HEK293T (cell line): ENCODE data around the gene CITED2.

Experiments
- CTCF ChIA-PET: fragments of 350-600 bp; formaldehyde crosslinking; extraction: SDS; loops from one replicate; lab custom pipeline; 2021; ENCODE audit warnings: antibody characterized with exemption, inconsistent platforms; lab: Yijun Ruan, JAX
- POLR2A ChIA-PET: fragments of 350-600 bp; formaldehyde crosslinking; extraction: SDS; loops from one replicate; lab custom pipeline; 2020; ENCODE audit warnings: antibody characterized with exemption, inconsistent platforms; lab: Yijun Ruan, JAX
- DNase-seq: peaks from one replicate; pipeline ENCODE4 v3.0.0; 2012; ENCODE audit warnings: mixed read lengths; ENCODE audit errors: extremely low spot score
- ARNT ChIP-seq: fragments of 450-650 bp; IDR thresholded peaks from 2 replicates; pipeline ENCODE4 v1.6.1; 2017; ENCODE audit warnings: mild to moderate bottlenecking
- BHLHE40 ChIP-seq: fragments of 450-650 bp; IDR thresholded peaks from 2 replicates; pipeline ENCODE4 v1.6.1; 2016; ENCODE audit warnings: mild to moderate bottlenecking, moderate library complexity, borderline replicate concordance
- CTBP1 ChIP-seq: fragments of 450-650 bp; IDR thresholded peaks from 2 replicates; pipeline ENCODE4 v1.6.1; 2016; ENCODE audit warnings: borderline replicate concordance
- ELF4 ChIP-seq: fragments of 450-650 bp; IDR thresholded peaks from 2 replicates; pipeline ENCODE4 v1.6.1; 2017; ENCODE audit warnings: antibody characterized with exemption
- FOXA1 ChIP-seq: fragments of 450-650 bp; IDR thresholded peaks from 2 replicates; pipeline ENCODE4 v1.6.1; 2016; ENCODE audit warnings: mild to moderate bottlenecking
- FOXK2 ChIP-seq: fragments of 450-650 bp; IDR thresholded peaks from 2 replicates; pipeline ENCODE4 v1.6.1; 2016; ENCODE audit warnings: mild to moderate bottlenecking
- FOXM1 ChIP-seq: fragments of 450-650 bp; IDR thresholded peaks from 2 replicates; pipeline ENCODE4 v1.6.1; 2017; ENCODE audit warnings: mild to moderate bottlenecking, borderline replicate concordance
- HDGF ChIP-seq: fragments of 450-650 bp; IDR thresholded peaks from 2 replicates; pipeline ENCODE4 v1.6.1; 2017; ENCODE audit warnings: antibody characterized with exemption, borderline replicate concordance
- L3MBTL2 ChIP-seq: fragments of 450-650 bp; conservative IDR thresholded peaks from 2 replicates; pipeline ENCODE4 v1.6.1; 2016; ENCODE audit warnings: mild to moderate bottlenecking
- LEF1 ChIP-seq: fragments of 450-650 bp; IDR thresholded peaks from 2 replicates; pipeline ENCODE4 v1.6.1; 2017; ENCODE audit warnings: mild to moderate bottlenecking, borderline replicate concordance
- NFRKB ChIP-seq: fragments of 450-650 bp; IDR thresholded peaks from 2 replicates; pipeline ENCODE4 v1.6.1; 2016; ENCODE audit warnings: mild to moderate bottlenecking, moderate library complexity
- SP1 ChIP-seq: fragments of 450-650 bp; IDR thresholded peaks from 2 replicates; pipeline ENCODE4 v1.6.1; 2017
- SUZ12 ChIP-seq: fragments of 450-650 bp; IDR thresholded peaks from 2 replicates; pipeline ENCODE4 v1.6.1; 2016; ENCODE audit warnings: mild to moderate bottlenecking
- TARDBP ChIP-seq: fragments of 450-650 bp; IDR thresholded peaks from 2 replicates; pipeline ENCODE4 v1.6.1; 2016
- ZNF384 ChIP-seq: fragments of 450-650 bp; IDR thresholded peaks from 2 replicates; pipeline ENCODE4 v1.6.1; 2016
- TF ChIP-seq, protein P1 (sequence below): fragments of 450-650 bp; IDR thresholded peaks from 2 replicates; pipeline ENCODE4 v1.6.1; 2016

CITED2 gene

DNA sequence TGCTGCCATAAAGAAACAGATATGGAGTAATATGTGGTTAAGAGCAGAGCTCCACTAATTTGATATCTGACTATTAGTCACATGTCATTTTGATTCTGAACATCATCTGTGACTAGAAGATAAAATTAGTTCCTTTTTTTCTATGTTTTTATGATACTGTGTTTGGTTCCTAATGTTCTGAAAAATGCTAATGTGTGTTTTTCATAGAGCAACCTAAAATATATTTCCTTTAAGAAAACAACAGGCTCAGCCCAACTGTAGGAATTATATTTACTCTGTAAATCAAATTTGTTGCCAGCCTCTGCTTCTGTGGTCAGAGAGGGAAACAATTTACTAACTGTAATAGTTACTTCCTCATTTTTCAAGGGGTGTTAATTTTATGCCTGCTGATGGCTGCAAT lies 49.3 kb downstream of the CITED2 start:
- no peak for DNase-seq
- ChIA-PET POLR2A (no interaction called here), CTCF (no interaction called here)
- TF ChIP-seq ELF4 = no peak
- no peak for TF ChIP-seq L3MBTL2
- TF ChIP-seq NFRKB = no peak
- TF ChIP-seq FOXA1 = no peak
- TF ChIP-seq ARNT = no peak
- no peak for TF ChIP-seq ZNF384
- TF ChIP-seq LEF1 = no peak
- no peak for TF ChIP-seq FOXK2
- no peak for TF ChIP-seq TARDBP
- TF ChIP-seq SP1 = no peak
- no peak for TF ChIP-seq HDGF
- TF ChIP-seq SUZ12 = no peak
- no peak for TF ChIP-seq CTBP1
- TF ChIP-seq, protein P1, sequence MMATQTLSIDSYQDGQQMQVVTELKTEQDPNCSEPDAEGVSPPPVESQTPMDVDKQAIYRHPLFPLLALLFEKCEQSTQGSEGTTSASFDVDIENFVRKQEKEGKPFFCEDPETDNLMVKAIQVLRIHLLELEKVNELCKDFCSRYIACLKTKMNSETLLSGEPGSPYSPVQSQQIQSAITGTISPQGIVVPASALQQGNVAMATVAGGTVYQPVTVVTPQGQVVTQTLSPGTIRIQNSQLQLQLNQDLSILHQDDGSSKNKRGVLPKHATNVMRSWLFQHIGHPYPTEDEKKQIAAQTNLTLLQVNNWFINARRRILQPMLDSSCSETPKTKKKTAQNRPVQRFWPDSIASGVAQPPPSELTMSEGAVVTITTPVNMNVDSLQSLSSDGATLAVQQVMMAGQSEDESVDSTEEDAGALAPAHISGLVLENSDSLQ = no peak
- no peak for TF ChIP-seq FOXM1
- TF ChIP-seq BHLHE40 = no peak

- POLR2A ChIA-PET = interaction anchor here (0.6 kb wide), 2 partner anchors 12 to 352 kb away, joined by 3 to 4 read pairs; no protein-coding TSS in a partner anchor
Observed at GRCh38 chr6:139324301-139324555, 50.2 kb downstream of the CITED2 start.

DNA sequence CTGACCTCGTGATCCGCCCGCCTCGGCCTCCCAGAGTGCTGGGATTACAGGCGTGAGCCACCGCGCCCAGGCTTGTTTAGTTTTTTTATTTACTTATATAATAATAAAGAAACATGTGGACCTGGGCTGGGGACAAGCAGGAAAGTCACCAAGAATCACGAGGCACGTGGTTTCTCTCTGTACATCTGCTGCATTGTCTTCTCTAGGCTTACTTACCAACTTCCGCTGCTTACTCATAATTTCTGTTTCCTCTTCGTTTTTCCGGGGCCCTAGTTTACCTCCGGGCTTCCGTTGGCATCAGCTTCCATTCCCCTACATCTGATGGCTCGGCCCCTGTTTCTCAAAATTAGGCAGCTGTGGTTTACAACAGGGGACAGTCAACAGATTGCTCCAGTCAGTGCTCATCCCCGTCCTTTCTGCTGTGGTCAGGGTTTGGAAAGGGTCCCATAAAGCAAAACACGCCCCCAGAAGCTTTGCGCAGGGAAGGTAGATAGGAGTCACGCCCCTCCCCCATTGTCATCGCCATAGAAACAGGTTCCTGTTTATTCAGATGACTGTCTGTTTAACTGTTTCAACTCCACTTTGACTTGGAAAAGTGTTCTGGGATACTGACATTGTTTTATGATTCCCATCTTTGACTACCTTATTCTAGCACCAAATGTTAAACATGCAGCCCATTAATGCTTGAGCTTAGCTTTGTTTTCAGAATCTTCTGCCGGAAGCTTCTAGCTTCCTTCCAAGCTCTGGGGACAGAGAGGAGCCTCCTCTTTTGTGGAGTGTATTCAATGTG lies 50.7 kb downstream of the CITED2 start:
- TF ChIP-seq HDGF (no peak), ARNT (no peak), SUZ12 (no peak), L3MBTL2 (no peak), FOXM1 (no peak), FOXA1 (no peak), FOXK2 (no peak), LEF1 (no peak), TARDBP (no peak), NFRKB (no peak)
- TF ChIP-seq, protein P1 = no peak
- ChIA-PET POLR2A (interaction anchor here (0.6 kb wide), 2 partner anchors 12 to 351 kb away, joined by 3 to 4 read pairs; no protein-coding TSS in a partner anchor), CTCF (no interaction called here)
- DNase-seq = no peak

More at GRCh38 chr6:139324301-139324555, 50.2 kb downstream of the CITED2 start:
- CTCF ChIA-PET = no interaction called here
- no peak for TF ChIP-seq LEF1
- TF ChIP-seq, protein P1 = no peak
- TF ChIP-seq FOXA1 = no peak
- no peak for DNase-seq
